ENCODE data around the gene APP.

DNA sequence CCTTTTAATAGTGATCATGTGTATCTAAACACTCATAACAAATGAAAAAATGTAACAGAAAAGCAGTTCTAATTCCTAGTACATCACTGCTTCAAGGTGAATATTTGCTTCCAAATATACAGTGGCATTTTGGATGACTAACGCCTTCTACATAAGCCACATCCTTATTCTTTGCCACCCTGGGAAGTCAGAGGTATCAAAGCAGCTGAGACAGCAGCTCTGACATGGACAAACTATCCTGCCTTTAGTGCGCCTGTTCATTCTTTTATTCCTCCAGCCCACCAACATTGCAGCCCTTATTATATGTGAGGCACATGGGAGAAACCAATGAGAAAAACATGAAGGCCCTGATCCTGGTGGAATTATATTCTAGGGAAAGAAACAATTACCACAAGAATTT, 183.0 kb downstream of the APP start:
- TF ChIP-seq, protein P1, sequence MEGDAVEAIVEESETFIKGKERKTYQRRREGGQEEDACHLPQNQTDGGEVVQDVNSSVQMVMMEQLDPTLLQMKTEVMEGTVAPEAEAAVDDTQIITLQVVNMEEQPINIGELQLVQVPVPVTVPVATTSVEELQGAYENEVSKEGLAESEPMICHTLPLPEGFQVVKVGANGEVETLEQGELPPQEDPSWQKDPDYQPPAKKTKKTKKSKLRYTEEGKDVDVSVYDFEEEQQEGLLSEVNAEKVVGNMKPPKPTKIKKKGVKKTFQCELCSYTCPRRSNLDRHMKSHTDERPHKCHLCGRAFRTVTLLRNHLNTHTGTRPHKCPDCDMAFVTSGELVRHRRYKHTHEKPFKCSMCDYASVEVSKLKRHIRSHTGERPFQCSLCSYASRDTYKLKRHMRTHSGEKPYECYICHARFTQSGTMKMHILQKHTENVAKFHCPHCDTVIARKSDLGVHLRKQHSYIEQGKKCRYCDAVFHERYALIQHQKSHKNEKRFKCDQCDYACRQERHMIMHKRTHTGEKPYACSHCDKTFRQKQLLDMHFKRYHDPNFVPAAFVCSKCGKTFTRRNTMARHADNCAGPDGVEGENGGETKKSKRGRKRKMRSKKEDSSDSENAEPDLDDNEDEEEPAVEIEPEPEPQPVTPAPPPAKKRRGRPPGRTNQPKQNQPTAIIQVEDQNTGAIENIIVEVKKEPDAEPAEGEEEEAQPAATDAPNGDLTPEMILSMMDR (tag by site-specific recombination; IDR thresholded peaks at IDR 0.05) = no peak
- TF ChIP-seq, protein P2, sequence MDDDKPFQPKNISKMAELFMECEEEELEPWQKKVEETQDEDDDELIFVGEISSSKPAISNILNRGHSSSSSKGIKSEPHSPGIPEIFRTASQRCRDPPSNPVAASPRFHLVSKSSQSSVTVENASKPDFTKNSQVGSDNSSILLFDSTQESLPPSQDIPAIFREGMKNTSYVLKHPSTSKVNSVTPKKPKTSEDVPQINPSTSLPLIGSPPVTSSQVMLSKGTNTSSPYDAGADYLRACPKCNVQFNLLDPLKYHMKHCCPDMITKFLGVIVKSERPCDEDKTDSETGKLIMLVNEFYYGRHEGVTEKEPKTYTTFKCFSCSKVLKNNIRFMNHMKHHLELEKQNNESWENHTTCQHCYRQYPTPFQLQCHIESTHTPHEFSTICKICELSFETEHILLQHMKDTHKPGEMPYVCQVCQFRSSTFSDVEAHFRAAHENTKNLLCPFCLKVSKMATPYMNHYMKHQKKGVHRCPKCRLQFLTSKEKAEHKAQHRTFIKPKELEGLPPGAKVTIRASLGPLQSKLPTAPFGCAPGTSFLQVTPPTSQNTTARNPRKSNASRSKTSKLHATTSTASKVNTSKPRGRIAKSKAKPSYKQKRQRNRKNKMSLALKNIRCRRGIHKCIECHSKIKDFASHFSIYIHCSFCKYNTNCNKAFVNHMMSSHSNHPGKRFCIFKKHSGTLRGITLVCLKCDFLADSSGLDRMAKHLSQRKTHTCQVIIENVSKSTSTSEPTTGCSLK (tag by site-specific recombination; IDR thresholded peaks at IDR 0.05) = no peak
- TF ChIP-seq ZNF549 (tag by site-specific recombination; IDR thresholded peaks at IDR 0.05) (no peak), ZNF707 (tag by site-specific recombination; IDR thresholded peaks at IDR 0.05) (no peak)

All from HEK293 (cell line).